Prostate gland (tissue), 2 donors: Measurements from ENCODE around the gene YWHAQ. TPM values are rescaled to one million over a fixed set of nuclear protein-coding genes. Genes with fewer than 3 reads are reported as not detected.

ENCODE experiments used
- DNase-seq: peaks from one replicate; pipeline ENCODE4 v3.0.0-alpha.2; 2019; ENCODE audit warnings: low spot score
- H3K27ac ChIP-seq, 2 donors: fragments of 200-600 bp; sonication (generic); 2 replicates each; pipeline ENCODE4 v1.5.1; 2017 to 2019
- H3K27me3 ChIP-seq: fragments of 200-600 bp; sonication (generic); replicated peaks from 2 replicates; pipeline ENCODE4 v1.5.1; 2019; ENCODE audit not compliant: insufficient read depth
- H3K36me3 ChIP-seq, 2 donors: fragments of 200-600 bp; sonication (generic); 1 replicate in 1 of 2; 2 replicates in 1 of 2; pipeline versions ENCODE4 v1.5.1 to v1.8.1; 2017 to 2019
- H3K4me1 ChIP-seq: fragments of 200-600 bp; sonication (generic); replicated peaks from 2 replicates; pipeline ENCODE4 v1.5.1; 2019
- H3K4me3 ChIP-seq, 2 donors: fragments of 200-600 bp; sonication (generic); 2 replicates each; pipeline ENCODE4 v1.5.1; 2017 to 2019
- H3K9me3 ChIP-seq: fragments of 200-600 bp; sonication (generic); 2 replicates; pipeline ENCODE4 v1.5.1; 2017
- CTCF ChIP-seq, 4 experiments: fragments of 200-600 bp in 2 of 4; fragments of 450-650 bp in 2 of 4; sonication (generic) in 2 of 4; IDR thresholded peaks; 1 replicate in 3 of 4; 2 replicates in 1 of 4; pipeline ENCODE4 v1.5.1; 2016 to 2019; ENCODE audit warnings: antibody characterized with exemption in 4 of 4, mild to moderate bottlenecking in 2 of 4, moderate library complexity in 2 of 4
- POLR2A ChIP-seq: fragments of 450-650 bp; IDR thresholded peaks from one replicate; pipeline ENCODE4 v1.6.1; 2016; ENCODE audit warnings: antibody characterized with exemption, mild to moderate bottlenecking
- POLR2AphosphoS5 ChIP-seq: sonication (generic); formaldehyde crosslinking; IDR thresholded peaks from one replicate; pipeline ENCODE4 v1.6.1; 2017; ENCODE audit warnings: antibody characterized with exemption
- WGBS: methylation state at CpG from one replicate; pipeline ENCODE4 v1.1.5; 2018; 5-methylcytosine and 5-hydroxymethylcytosine counted together
- intact Hi-C: fragments of 100-400 bp; cut with DNase I; formaldehyde crosslinking; loops from one replicate; pipeline ENCODE4 v1.14.2; 2022
- total RNA-seq, 2 donors: library from RNA; depleted of rRNA; stranded (reverse); fragments of >200 nt; gene quantifications; one replicate each; pipeline ENCODE4 v1.1.0, GENCODE V29; 2016

The YWHAQ gene
- total RNA-seq, 2 donors from 2014 or later, result 208 to 248 TPM

- no peaks in the 10 kb centered on the region for H3K9me3 ChIP-seq
- H3K36me3 ChIP-seq, result no peaks in the 10 kb centered on the region
- no peak for DNase-seq
- TF ChIP-seq POLR2AphosphoS5, result no peak
- TF ChIP-seq POLR2A, result no peak
- no peak for TF ChIP-seq CTCF (IDR thresholded peaks at IDR 0.05)
- intact Hi-C loops, result no loop called here
- H3K4me1 ChIP-seq, result peaks cover 14% of the 10 kb centered on the region
- H3K27me3 ChIP-seq, result no peaks in the 10 kb centered on the region
- H3K4me3 ChIP-seq, result no peak overlapping the region
- no peak overlapping the region for H3K27ac ChIP-seq
- 83% methylated on average over 17 of the region's 17 CpGs for WGBS
Measured at GRCh38 chr2:9646196-9647030, 15.6 kb upstream of the YWHAQ start.

GRCh38 chr2:9644603-9645002 lies 13.8 kb upstream of the YWHAQ start:
- intact Hi-C loops, result no loop called here
- Histone ChIP-seq H3K4me1 (peaks cover 14% of the 10 kb centered on the region), H3K9me3 (no peaks in the 10 kb centered on the region), H3K27me3 (no peaks in the 10 kb centered on the region), H3K27ac (peak overlapping the region; percentile 50 to 64), H3K4me3 (no peak overlapping the region), H3K36me3 (no peaks in the 10 kb centered on the region)
- 54% methylated on average over 9 of the region's 9 CpGs for WGBS
- peak; percentile 55 for DNase-seq
- TF ChIP-seq POLR2AphosphoS5 (peak; percentile 79), POLR2A (no peak)

GRCh38 chr2:9644021-9644420 lies 13.2 kb upstream of the YWHAQ start:
- Histone ChIP-seq H3K4me1 (peaks cover 14% of the 10 kb centered on the region), H3K4me3 (no peak overlapping the region), H3K9me3 (no peaks in the 10 kb centered on the region), H3K36me3 (no peaks in the 10 kb centered on the region), H3K27me3 (no peaks in the 10 kb centered on the region), H3K27ac (peak overlapping the region in 1 of 2 donors; percentile 64)
- 66% methylated on average over 7 of the region's 7 CpGs for WGBS
- peak; percentile 39 for DNase-seq
- TF ChIP-seq POLR2A (no peak), CTCF (IDR thresholded peaks at IDR 0.05) (no peak), POLR2AphosphoS5 (no peak)
- intact Hi-C loops, result no loop called here

- TF ChIP-seq POLR2A (no peak), POLR2AphosphoS5 (no peak), CTCF (IDR thresholded peaks at IDR 0.05) (no peak)
- Histone ChIP-seq H3K27ac (no peak overlapping the region), H3K9me3 (no peaks in the 10 kb centered on the region), H3K27me3 (no peaks in the 10 kb centered on the region), H3K36me3 (no peaks in the 10 kb centered on the region), H3K4me1 (peaks cover 14% of the 10 kb centered on the region), H3K4me3 (no peak overlapping the region)
- intact Hi-C loops, result no loop called here
- DNase-seq, result no peak
- 70% methylated on average over 4 of the region's 4 CpGs for WGBS
Measured at GRCh38 chr2:9641641-9642040, 10.8 kb upstream of the YWHAQ start.

- Histone ChIP-seq H3K4me1 (peaks cover 13% of the 10 kb centered on the region), H3K27ac (no peak overlapping the region), H3K27me3 (no peaks in the 10 kb centered on the region), H3K9me3 (no peaks in the 10 kb centered on the region), H3K4me3 (no peak overlapping the region), H3K36me3 (no peaks in the 10 kb centered on the region)
- intact Hi-C loops, result no loop called here
- DNase-seq, result no peak
- 89% methylated on average over 14 of the region's 14 CpGs for WGBS
- no peak for TF ChIP-seq POLR2AphosphoS5
- TF ChIP-seq POLR2A, result no peak
- TF ChIP-seq CTCF (IDR thresholded peaks at IDR 0.05), result no peak
Measured at GRCh38 chr2:9640403-9641104, 9.8 kb upstream of the YWHAQ start.
